DMS79 (cell line): ENCODE data around the gene SARS2.
"Not testable (repeated sequence)": the region's sequence is repeated elsewhere in the genome, so short reads cannot be mapped to it uniquely, and the experiment has no call there.

Source experiments
- DNase-seq: peaks from one replicate; lab custom pipeline; 2025; lab: John Stamatoyannopoulos, UW

Gene SARS2

GRCh38 chr19:38890686-38891085 is 39.9 kb downstream of the SARS2 start:
- no peak for DNase-seq

GRCh38 chr19:38889803-38890202 is 40.8 kb downstream of the SARS2 start:
- no peak for DNase-seq

DNA sequence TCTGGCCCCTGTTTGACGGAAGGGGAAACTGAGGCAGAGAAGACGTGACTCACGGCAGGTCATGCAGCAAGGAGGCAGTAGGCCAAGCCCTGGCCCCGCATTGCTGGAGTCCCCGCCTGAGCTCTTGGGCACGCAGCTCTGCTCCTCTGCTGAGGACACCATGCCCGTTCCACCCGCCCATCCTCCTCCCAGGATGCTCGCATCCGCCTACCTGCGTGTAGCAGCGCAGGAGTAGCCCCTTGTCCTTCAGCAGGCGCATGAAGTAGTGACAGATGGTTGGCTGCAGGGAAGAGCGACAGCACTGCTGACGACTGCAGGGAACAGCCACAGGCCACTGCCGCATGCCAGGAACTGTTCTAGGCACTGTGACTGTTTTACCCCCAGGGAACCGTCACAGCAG is 41.7 kb downstream of the SARS2 start:
- no peak for DNase-seq

DNA sequence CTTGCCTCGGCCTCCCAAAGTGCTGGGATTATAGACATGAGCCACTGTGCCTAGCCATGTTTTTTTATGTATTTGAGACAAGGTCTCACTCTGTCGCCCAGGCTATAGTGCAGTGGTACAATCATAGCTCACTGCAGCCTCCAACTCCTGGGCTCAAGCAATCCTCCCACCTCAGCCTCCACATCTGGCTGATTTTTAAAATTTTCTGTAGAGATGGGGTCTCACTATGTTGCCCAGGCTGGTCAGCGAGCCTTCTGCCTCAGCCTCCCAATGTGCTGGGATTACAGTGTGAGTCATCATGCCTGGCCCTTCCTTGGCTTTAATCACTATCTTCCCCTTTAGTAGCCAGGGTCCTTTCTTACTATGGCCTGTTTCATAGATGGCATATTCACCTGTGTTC is 45.9 kb downstream of the SARS2 start:
- DNase-seq: not testable (repeated sequence)

GRCh38 chr19:38883286-38883685 is 47.3 kb downstream of the SARS2 start:
- DNase-seq: no peak

GRCh38 chr19:38880882-38881609 is 49.5 kb downstream of the SARS2 start:
- no peak for DNase-seq

DNA sequence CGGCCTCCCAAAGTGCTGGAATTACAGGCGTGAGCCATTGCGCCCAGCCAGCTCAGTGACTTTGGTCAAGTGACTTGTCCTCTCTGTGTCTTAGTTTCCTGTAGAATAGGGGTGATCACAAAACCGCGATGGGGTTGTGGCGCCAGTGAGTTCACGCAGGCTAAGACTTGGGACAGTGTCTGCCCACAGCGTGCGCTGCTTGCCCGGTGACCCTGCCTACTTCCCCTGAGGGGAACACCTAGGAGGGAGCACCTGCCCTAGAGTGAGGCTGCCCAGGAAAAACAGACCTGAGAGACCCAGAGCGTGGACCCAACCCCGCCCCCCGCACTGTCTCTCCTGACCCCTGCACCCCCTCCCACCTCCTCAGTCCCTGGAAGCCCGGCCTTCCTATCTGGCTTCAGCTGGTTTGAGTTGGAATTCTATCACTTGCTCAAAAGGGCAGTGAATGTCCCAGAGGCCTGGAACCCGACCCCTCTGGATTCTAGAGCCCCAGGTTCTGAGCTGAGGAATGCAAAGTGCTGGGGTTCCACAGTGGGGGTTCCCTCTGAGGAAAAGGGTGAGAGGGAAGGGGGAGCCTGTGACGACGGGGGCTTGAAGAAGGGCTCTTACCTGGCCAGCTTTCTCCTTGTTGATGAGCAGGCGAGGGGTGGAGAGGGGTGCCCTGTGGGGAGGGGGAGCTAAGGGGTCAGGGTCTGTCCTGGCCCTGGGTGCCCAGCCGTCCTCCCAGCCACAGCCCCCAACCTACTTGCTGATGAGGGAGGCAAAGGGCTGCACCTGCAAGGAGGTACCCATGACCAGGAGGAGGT is 50.3 kb downstream of the SARS2 start:
- no peak for DNase-seq

GRCh38 chr19:38879400-38879751 is 51.2 kb downstream of the SARS2 start:
- no peak for DNase-seq

DNA sequence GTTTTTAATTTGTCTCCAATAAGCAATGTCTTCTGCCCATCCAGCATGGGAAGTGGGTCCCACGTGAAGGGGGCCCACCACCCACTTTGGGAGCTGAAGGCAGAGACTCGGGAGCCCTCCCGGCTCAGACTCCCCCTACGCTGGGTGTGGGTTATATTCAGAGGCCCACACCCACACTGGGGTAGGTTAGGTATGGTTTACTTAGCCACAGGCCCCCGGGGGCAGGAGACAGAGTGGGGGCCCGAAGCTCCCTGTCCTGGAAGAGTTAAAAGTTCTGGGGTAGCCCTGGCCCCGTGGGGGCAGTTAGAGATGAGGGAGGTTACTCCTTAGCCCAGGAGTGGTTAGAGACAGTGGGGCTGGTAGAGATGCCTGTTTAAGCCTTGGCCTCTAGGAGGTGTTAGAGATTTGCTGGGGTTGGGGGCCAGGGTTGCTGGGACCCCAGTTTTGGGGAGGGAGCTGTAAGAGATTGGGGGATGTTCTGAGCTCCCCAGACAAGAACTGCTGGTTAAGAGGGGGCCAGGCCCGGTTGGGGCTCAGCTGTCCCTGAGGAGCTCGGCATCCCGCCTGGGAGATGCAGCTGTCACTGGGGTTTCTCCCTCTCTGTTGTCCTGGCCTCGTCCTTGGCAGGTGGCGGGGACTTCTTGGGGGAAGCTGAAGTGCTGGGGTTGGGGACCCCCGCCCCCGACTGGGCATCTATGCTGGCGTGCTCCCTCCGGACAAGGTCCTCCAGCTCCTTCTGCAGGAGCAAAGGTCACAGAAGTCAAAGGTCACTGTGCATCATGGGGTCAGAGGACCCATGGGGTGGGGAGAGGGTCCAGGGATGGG is 51.8 kb downstream of the SARS2 start:
- no peak for DNase-seq

DNA sequence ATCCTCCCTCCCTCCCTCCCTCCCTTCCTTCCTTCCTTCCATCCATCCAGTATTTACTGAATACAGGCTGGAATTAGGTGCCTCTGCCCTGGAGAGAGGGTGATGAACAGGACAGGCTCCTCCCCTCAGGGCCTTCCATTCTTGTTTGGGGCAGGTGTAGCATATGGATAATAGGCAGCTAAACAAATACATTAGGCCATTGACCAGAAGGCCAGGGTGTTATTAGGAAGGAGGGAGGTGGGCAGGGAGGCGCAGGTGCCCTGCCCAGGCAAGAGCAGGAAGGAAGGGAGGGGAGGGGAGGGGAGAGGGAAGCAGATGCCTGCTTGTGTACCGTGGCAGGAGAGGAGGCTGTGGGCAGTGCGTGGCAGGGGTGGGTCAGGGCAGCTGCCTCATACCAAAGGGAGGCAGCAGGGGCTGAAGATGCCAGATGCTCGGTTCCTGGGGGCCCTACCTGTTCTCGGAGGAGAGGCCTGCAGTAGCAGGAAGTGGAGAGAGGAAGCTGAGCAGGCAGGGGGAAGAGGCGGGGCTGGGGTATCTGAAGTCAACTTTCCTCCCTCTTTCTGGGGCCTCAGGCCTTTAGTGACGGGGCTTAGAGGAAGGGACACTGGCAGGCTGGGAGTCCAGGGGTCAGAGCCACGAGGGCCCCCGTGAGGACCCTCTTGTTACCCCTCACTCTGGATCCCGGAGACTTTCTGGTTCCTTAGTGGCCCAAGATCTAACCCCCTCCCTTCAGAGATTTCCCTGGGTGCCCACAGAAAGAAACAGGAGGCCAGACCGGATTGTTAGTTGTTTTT is 52.6 kb downstream of the SARS2 start, which contains the start of gene RINL:
Gene RINL (minus strand): TSS at position 495 of the 794 bp plus-strand sequence. CDS start 1,533 bp downstream, outside the sequence.
- peak; percentile 48 for DNase-seq

DNA sequence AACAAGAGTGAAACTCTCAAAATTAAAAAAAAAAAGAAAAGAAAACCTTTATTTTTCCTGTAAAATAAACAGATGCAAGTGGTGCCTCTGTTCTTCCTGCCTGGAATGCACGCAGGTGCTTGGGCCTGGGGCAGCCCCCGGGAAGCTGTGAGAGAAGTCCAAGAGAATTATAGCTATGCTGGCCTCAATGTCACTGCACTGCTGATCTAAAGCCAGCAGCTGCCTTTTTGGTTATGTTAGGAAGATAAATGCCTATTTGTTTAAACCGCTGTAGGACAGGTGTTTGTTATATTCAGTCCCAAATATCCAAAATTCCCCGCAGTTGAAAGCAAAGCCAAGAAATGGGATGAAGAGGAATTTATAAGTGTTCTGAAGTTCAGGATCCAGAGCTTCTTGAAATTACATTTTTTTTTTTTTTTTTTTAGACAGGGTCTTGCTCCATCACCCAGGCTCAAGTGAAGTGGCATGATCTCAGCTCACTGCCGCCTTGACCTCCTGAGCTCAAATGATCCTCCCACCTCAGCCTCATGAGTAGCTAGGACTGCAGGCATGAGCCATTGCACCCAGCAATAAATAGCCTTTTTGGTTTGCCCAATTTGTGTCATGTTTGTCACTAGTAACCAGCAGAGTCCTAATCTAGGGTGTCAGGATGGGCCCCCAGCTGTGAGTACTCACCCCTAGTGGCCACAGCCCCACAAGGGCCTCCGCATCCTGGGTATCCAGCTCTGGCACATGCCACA is 54.7 kb downstream of the SARS2 start:
- no peak for DNase-seq

DNA sequence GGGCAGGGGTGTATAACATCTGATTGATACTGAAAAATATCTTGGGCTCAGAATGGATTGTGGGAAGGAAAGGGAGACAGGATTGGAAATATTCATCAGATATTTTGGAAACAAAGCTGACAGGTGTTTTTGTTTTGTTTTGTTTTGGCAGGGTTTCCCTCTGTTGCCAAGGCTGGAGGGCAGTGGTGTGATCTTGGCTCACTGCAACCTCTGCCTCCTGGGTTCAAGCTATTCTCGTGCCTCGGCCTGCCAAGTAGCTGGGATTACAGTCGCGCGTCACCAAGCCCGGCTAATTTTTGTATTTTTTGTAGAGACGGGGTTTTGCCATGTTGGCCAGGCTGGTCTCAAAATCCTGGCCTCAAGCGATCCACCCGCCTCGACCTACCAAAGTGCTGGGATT is 57.2 kb downstream of the SARS2 start:
- not testable (repeated sequence) for DNase-seq

- DNase-seq: no peak
Measured at GRCh38 chr19:38870612-38871011, 60.0 kb downstream of the SARS2 start.

DNA sequence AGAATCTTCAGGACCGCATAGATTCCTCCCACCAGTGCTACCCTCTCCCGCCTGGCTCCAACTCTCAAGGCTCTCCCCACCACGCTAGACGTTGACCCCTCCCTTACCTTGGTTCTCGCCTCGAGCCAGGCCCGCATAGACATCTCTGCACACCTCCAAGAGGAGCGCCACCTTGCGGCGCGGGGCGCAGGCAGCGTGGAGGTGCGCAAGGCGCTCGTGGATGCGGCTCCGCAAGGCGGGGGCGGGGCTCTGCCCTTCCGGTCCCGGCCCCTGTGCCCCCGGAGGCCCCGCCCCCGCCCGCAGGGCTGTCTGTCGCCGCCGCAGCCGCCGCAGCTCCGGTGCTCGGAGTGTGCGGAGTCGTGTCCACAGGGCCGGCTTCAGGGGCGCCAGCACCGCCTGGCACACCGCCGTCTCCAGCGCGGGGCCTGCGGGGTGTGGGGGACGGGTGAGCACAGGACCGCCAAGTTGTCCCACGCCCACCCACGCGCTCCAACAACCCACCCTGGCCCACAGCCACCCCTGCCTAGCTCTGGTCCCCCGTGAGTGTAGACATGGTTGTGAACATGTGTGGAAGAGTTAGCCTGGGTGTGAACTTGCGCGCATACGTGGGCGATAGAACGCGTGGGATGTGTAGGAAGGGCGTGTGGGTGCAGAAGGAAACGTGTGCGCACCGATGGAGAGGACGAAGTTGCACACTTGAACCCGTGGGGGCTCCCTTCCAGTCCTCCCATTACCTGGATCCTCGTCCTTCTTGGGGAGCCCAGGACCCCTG is 60.5 kb downstream of the SARS2 start:
- no peak for DNase-seq

GRCh38 chr19:38869160-38869835 is 61.3 kb downstream of the SARS2 start:
- DNase-seq: no peak

DNA sequence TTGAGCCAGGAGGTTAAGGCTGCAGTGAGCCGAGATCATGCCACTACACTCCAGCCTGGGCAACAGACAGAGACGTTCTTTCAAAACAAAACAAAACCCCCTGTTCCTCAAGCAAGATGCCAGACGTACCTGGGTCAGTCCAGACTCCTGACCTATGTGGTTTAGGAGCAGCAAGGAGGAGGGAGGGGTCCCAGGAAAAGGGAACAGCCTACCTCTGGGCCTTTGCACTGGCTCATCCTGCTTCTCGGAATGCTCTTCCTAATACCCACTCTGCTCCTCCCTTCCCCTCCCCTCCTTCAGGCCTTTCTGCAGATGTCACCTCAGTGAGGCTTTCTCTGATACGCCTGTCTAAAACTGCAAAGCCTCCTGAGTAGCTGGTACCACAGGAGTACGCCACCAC is 62.0 kb downstream of the SARS2 start:
- no peak for DNase-seq

DNA sequence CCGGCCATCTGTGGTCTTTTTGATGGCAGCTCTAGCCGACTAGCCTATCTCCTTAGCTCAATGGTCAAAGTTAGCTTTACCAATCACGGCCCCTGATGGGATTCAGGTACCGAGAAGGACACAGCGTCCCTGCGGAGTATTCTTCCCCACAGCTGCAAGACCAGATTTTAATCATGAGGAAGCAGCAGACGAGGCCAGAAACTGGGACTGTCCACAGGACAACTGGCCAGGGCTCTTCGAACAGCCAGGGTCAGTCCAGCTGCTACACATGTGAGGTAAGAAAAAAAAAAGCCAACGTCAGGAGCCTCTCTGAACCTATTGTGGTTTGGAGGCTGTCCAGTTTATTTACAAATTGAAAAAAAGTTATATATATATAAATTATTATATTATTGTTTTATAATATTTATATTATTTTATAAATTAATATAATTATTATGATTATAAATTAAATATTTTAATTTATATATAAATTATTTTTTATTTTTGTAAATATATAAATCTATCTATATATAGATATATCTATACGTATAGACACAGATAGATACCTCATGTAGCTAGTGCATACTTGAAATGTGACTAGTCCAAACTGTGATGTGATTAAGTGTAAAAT is 63.3 kb downstream of the SARS2 start:
- DNase-seq: no peak
